ENCODE measurements around the gene PALMD.
A peak's percentile ranks its signal among the peaks of the same experiment; 100 is the strongest.

The PALMD gene

GRCh38 chr1:99700020-99700419, 54.1 kb downstream of the PALMD start:
- no peak for TF ChIP-seq CTCF (IDR thresholded peaks at IDR 0.05)

- no peak for TF ChIP-seq CTCF (IDR thresholded peaks at IDR 0.05)
Observed at GRCh38 chr1:99702221-99702620, 56.3 kb downstream of the PALMD start.

- TF ChIP-seq CTCF (IDR thresholded peaks at IDR 0.05) = no peak
Observed at GRCh38 chr1:99704356-99704816, 58.5 kb downstream of the PALMD start.

GRCh38 chr1:99705385-99705784, 59.5 kb downstream of the PALMD start:
- TF ChIP-seq CTCF (IDR thresholded peaks at IDR 0.05) = no peak

GRCh38 chr1:99707535-99708142, 61.7 kb downstream of the PALMD start:
- peak; percentile 88 for TF ChIP-seq CTCF (IDR thresholded peaks at IDR 0.05)

- TF ChIP-seq CTCF (IDR thresholded peaks at IDR 0.05) = no peak
Observed at GRCh38 chr1:99710994-99711393, 65.1 kb downstream of the PALMD start.

- TF ChIP-seq CTCF (IDR thresholded peaks at IDR 0.05) = no peak
Observed at GRCh38 chr1:99713006-99713405, 67.1 kb downstream of the PALMD start.

GRCh38 chr1:99717005-99717404, 71.1 kb downstream of the PALMD start:
- TF ChIP-seq CTCF (IDR thresholded peaks at IDR 0.05) = no peak
